ENCODE measurements around the gene GLB1L3.
"Not testable (repeated sequence)": the region's sequence is repeated elsewhere in the genome, so short reads cannot be mapped to it uniquely, and the experiment has no call there.

The GLB1L3 gene

DNA sequence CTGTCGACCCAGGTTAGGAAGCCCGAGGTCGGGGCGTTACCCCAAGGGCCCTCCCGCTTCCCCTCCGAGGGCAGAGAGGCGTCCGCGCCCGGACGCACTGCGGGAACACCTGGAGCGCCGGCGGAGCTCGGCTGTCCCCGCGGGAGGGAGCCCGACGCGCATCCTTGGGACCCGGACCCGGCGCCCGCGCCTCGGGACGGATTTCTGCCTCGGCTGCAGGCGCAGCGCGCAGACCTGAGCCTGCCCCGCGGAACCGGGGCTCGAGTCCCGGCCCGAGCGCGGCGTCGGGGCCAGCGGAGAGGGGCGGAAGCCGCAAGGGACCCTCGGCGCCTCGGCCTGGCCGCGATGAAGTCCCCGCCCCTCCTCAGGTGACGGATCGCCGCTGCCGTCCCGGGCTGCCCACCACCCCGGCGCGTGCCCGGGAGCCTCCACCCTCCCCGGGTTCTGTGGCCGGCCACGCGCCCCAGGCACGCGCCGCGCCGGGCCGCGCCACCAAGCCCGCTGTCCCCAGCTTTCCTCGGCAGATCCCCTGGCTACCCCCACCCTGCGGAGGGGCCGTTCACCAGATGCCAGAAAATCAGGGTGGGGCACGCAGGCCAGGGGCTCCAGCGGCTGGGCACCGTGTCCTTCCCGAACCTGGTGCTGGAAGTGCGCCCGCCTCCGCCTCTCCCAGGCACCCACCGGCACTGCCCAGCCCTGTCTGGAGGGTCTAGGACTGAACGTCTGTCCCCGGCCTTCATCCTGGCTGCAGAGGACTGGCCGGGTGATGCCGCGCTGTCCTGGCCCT, 410 bp downstream of the GLB1L3 start:
- DNase-seq: peak; percentile 43

GRCh38 chr11:134277183-134278001, 1.2 kb downstream of the GLB1L3 start:
- no peak for DNase-seq

DNA sequence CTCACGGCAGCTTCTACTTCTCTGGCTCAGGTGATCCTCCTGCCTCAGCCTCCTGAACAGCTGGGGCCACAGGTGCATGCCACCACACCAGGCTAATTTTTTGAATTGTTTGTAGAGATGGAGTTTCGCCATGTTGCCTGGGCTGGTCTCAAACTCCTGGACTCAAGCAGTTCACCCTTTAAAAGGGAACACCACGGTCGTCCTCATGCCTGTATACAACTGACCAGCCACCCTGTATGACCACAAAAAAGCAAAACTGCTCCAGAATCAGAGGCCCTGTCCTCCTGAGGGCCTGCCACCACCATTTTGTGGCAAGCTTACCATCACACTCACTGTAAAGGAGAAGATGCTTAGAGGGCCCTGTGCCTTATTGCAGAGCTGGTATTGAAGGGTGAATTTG, 2.2 kb downstream of the GLB1L3 start:
- DNase-seq: no peak

- DNase-seq: not testable (repeated sequence)
Observed at GRCh38 chr11:134281635-134282034, 5.5 kb downstream of the GLB1L3 start.

GRCh38 chr11:134282121-134283045, 6.2 kb downstream of the GLB1L3 start:
- no peak for DNase-seq

DNA sequence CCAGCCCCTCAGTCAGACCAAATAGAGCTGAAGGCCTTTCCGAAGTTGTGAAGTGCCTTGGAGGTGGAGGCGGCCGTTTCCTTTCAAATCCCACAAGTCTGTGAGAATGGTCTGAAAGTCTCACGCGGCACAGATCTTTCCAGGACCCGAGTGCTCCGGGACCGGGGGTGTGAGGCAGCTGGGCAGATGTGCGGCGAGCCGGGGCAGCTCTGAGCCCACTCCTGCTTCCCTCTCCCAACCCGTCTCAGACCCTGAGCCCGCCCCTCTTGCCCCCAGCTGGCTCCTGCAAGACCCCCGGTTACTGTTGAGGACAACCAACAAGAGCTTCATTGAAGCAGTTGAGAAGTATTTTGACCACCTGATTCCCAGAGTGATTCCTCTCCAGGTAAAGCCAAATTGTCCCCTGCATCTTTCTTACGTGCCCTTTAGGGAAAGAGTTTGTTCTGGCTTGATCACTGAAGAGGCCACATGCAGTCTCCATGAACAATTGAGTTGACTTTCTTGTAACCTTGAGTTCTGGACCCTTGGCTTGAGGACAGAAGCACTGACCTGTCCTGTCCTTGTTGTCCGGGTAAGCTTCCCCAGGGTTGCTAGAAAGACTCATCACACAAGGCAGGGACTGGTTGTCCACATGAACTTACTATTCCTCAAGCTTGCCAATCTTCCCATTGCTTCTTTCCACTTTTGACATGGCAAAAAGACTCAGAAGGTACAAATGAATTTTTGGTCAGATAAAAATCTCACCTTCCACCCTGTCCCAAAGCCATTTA, 7.5 kb downstream of the GLB1L3 start:
- DNase-seq: no peak

DNA sequence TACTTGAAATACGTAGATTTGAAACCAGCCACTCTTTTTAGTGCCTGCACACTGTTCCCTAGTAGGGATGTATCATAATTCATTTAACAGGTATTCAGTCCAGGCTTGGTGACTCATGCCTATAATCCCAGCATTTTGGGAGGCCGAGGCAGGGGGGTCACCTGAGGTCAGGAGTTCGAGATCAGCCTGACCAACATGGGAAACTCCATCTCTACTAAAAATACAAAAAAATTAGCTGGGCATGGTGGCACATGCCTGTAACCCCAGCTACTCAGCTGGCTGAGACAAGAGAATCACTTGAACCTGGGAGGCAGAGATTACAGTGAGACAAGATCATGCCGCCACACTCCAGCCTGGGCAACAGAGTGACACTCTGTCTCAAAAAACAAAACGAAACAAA, 8.2 kb downstream of the GLB1L3 start:
- not testable (repeated sequence) for DNase-seq

DNA sequence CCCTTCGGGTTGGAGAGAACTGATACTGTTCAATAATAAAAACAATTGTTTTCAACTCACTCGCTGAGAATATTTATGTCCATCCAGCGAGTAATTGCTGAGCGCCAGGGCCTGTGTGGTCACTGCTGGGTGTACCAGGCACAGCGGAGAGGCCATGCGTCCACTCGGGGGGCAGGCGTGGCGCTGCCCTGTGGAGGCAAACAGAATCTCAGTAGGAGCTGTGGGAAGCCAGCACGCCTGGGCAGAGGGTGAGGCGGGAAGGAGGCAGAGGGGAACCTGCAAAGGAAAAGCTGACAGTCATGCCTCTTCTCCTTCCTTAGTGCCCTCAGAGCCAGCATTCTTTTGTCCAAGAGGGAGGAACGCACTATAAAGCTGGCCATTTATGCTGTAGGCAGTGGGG, 11.4 kb downstream of the GLB1L3 start:
- no peak for DNase-seq

DNA sequence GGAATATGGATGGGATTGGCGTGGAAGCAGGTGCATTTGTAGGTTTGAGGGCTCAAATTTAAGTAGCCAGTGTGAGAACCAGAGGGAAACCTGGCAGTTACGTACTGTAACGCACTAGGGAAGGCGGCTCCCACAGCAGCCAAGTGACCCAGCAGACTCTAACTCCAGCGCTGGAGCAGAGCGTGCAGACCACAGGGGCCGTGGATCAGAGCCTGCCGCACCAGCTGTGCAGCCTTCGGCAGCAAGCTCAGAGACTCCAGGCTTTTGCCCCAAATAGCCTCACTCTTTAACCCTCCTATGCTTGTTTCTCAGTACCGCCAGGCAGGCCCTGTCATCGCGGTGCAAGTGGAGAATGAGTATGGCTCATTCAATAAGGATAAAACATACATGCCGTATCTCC, 12.3 kb downstream of the GLB1L3 start:
- DNase-seq: no peak

DNA sequence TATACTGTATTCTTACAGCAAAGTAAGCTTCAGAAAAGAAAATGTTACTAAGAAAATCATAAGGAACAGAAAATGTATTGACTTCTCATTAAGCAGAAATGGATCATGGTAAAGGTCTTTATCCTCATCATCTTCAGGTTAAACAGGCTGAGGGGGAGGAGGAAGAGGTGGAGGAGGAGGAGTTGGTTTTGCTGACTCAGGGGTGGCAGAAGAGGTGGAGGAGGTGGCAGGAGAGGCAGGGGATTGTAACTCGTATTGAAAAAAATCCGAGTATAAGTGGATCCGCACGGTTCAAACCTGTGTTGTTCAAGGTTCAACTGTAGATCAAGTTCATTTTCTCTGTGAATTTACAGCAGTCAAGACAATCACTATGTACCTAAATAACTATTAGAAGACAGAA, 13.0 kb downstream of the GLB1L3 start:
- no peak for DNase-seq

DNA sequence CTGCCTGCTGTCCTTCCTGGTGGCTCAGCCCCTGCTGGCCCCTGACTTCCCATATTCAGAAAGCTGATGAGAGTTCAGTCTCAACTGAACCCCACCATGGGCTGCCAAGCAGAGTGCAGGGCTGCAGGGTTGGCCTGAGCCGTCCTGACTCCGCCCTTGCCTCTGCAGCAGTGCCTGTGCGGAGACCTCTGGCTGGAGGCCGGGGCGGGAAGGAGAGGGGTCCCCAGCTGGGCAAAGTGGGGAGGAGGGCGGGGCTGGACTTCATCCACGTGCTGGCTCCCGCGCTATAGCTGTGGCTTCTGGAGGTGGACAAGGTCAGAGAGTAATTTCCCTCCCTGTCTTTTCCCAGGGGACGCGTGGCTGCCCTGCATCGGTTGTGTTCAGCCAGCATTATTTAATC, 13.6 kb downstream of the GLB1L3 start:
- no peak for DNase-seq

DNA sequence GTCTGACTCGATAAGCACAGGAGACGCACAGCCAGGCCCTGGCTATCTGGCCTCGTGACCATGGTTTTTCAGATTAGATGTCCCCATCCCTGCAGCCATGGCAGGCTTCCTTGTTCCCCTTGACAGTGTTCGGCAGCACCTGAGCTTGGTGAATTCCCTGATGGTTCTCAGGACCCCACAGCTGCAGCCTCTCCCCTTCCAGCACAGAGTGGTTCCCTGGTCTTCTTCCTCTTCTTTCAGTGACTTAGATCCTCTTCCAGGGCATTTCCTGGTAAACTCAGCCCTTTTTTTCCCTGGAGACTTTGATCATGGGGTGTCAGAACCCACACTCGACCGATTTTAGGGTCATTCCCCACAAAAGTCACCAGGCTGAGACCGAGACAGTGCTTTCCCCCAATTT, 14.5 kb downstream of the GLB1L3 start:
- no peak for DNase-seq

DNA sequence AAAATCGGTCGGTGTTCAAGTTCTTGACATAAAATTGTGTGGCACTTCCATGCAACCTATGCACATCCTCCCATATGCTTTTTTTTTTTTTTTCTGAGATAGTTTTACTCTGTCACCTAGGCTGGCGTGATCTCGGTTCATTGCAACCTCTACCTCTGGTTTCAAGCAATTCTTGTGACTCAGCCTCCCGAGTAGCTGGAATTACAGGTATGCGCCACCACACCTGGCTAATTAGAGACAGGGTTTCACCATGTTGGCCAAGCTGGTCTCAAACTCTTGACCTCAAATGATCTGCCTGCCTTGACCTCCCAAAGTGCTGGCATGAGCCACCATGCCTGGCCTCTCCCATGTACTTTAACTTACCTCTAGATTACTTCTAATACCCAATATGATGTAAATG, 15.0 kb downstream of the GLB1L3 start:
- no peak for DNase-seq

DNA sequence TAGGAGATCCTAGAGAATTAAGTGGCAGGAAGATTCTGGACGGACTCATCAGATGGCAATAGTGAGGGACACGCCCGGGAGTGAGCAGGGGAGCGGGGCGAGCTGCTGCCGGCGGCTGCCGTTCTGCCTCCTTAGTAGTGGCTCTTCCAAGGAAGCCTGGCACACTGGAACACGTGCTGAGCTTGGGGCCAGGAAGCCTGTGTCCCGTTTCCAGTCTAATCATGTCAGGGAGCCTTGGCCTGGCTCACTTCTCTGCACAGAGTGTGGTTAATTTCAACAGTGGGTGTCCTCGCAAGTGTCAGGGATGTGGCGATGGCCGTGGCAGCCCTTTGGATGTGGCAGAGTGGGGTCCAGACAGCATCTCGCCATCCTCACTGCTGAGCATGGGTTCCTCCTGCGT, 16.5 kb downstream of the GLB1L3 start:
- no peak for DNase-seq

- no peak for DNase-seq
Observed at GRCh38 chr11:134293119-134294113, 17.2 kb downstream of the GLB1L3 start.

GRCh38 chr11:134294664-134295063, 18.5 kb downstream of the GLB1L3 start:
- DNase-seq: no peak

DNA sequence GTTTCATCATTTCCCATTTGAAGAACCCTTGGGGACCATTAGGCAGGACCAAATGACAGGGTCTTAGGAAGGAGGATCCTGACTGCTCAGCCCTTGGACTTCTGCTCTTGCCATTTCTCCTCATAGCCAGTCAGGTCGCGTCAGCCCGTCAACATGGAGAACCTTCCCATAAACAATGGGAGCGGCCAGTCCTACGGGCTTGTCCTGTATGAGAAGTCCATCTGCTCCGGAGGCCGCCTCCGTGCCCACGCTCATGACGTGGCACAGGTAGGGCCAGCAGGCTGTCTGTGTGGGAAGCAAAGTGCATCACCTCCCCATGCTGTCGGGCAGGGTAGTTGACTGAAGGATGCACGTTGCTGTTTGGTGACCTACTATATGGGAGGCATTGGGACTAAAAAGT, 36.0 kb downstream of the GLB1L3 start:
- no peak for DNase-seq

- DNase-seq: no peak
Observed at GRCh38 chr11:134312807-134313206, 36.6 kb downstream of the GLB1L3 start.

DNA sequence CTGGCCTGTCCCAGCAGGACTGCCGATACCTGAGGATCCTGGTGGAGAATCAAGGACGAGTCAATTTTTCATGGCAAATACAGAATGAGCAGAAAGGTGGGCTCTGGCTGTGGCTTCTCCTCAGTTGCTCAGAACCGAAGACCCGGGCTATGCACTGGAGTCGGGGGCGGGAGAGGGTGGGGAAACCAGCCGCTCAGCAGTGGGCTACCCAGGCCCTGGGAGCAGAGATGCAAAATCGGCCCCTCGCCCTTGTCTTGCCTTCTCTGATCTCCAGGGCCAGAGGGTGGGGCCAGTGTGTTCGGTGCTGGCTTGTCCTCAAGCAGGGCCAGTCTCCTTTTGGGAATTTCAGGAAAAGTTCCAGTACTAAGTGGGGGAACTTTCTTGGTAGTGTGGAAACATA, 37.2 kb downstream of the GLB1L3 start:
- DNase-seq: no peak

DNA sequence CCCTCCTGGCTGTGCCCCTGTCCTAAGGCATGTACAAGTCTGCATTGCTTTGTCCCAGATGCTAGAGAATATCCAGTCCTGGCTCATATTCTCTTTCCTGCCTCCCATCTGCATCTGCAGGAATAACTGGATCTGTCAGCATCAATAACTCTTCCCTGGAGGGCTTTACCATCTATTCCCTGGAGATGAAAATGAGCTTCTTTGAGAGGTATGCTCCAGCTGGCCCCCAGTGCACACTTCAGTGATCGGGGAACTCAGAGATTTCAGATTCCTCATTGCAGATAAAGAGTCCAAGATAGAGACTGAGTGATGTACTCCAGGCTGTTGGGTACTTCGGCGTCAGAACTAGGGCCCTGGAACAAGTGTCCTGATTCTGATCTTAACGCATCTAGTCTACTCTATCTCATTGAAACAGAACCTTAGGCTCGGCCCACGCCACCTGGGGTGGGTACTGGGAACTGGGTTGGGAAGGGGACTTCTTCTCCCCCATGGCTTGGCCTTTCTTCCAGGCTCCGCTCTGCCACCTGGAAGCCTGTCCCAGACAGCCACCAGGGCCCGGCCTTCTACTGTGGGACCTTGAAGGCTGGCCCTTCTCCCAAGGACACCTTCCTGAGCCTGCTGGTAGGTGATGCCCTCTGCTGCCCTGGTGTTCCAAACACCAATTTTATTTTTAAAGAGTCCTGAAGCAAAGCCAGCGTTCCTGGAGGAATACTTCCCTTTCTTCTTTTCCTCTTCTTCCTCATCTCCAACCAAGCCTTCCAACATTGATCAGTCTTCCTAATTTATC, 37.8 kb downstream of the GLB1L3 start:
- no peak for DNase-seq
